H9 (cell line): ENCODE results near the gene SIPA1L2. TPM values are rescaled to one million over a fixed set of nuclear protein-coding genes. Genes with fewer than 3 reads are reported as not detected.

Experiments
- DNase-seq: peaks from one replicate; pipeline ENCODE4 v3.0.0-alpha.2; 2017
- H2AFZ ChIP-seq: one replicate; pipeline ENCODE4 v1.6.1; 2013; ENCODE audit warnings: mild to moderate bottlenecking, low read length, control low read depth, moderate library complexity
- H2AK5ac ChIP-seq: 2 replicates; pipeline ENCODE4 v1.6.1; 2013; ENCODE audit warnings: low read length, control low read depth, mixed read lengths; ENCODE audit not compliant: insufficient read length
- H2BK120ac ChIP-seq: one replicate; pipeline ENCODE4 v1.6.1; 2013; ENCODE audit warnings: low read depth, mild to moderate bottlenecking, low read length, control low read depth, inconsistent platforms; ENCODE audit not compliant: poor library complexity, severe bottlenecking
- H2BK12ac ChIP-seq: 2 replicates; pipeline ENCODE4 v1.6.1; 2013; ENCODE audit warnings: low read length, control low read depth, mixed read lengths, low read depth; ENCODE audit not compliant: insufficient read length
- H2BK15ac ChIP-seq: 2 replicates; pipeline ENCODE4 v1.6.1; 2013; ENCODE audit warnings: low read depth, low read length, control low read depth
- H2BK20ac ChIP-seq: one replicate; pipeline ENCODE4 v1.6.1; 2013; ENCODE audit warnings: low read depth, mild to moderate bottlenecking, low read length, control low read depth, inconsistent platforms; ENCODE audit not compliant: poor library complexity, severe bottlenecking
- H2BK5ac ChIP-seq: 2 replicates; pipeline ENCODE4 v1.6.1; 2013; ENCODE audit warnings: low read length, control low read depth, mixed read lengths; ENCODE audit not compliant: insufficient read length
- H3K14ac ChIP-seq: 2 replicates; pipeline ENCODE4 v1.6.1; 2013; ENCODE audit warnings: low read length, control low read depth; ENCODE audit not compliant: insufficient read depth
- H3K18ac ChIP-seq: 2 replicates; pipeline ENCODE4 v1.6.1; 2013; ENCODE audit warnings: low read depth, mild to moderate bottlenecking, mixed read lengths, low read length, control low read depth; ENCODE audit not compliant: insufficient read length
- H3K23ac ChIP-seq: 2 replicates; pipeline ENCODE4 v1.6.1; 2013; ENCODE audit warnings: low read length, control low read depth, mixed read lengths, low read depth; ENCODE audit not compliant: insufficient read length
- H3K23me2 ChIP-seq: 2 replicates; pipeline ENCODE4 v1.6.1; 2013; ENCODE audit warnings: low read depth, mild to moderate bottlenecking, mixed read lengths, low read length, control low read depth; ENCODE audit not compliant: insufficient read length, poor library complexity, severe bottlenecking
- H3K27ac ChIP-seq: 2 replicates; pipeline ENCODE4 v1.5.1; 2013; ENCODE audit warnings: low read length, control low read depth, mixed read lengths, low read depth; ENCODE audit not compliant: insufficient read length
- H3K27me3 ChIP-seq: 2 replicates; pipeline ENCODE4 v1.6.1; 2013; ENCODE audit warnings: low read length, control low read depth, inconsistent platforms; ENCODE audit not compliant: insufficient read depth
- H3K4ac ChIP-seq: 2 replicates; pipeline ENCODE4 v1.6.1; 2013; ENCODE audit warnings: low read depth, mild to moderate bottlenecking, control low read depth, inconsistent platforms, low read length, moderate library complexity
- H3K4me1 ChIP-seq: 2 replicates; pipeline ENCODE4 v1.6.1; 2013; ENCODE audit warnings: low read length, control low read depth, inconsistent platforms; ENCODE audit not compliant: insufficient read depth
- H3K4me2 ChIP-seq: 2 replicates; pipeline ENCODE4 v1.6.1; 2013; ENCODE audit warnings: low read length, control low read depth, mixed read lengths; ENCODE audit not compliant: insufficient read length, insufficient read depth
- H3K56ac ChIP-seq: 2 replicates; pipeline ENCODE4 v1.6.1; 2013; ENCODE audit warnings: low read depth, mild to moderate bottlenecking, mixed read lengths, low read length, control low read depth; ENCODE audit not compliant: insufficient read length
- H3K79me1 ChIP-seq: 2 replicates; pipeline ENCODE4 v1.6.1; 2013; ENCODE audit warnings: low read depth, mild to moderate bottlenecking, moderate library complexity, low read length, control low read depth, inconsistent platforms; ENCODE audit not compliant: insufficient read depth, poor library complexity, severe bottlenecking
- H3K79me2 ChIP-seq: 2 replicates; pipeline ENCODE4 v1.6.1; 2013; ENCODE audit warnings: low read length, control low read depth, inconsistent platforms; ENCODE audit not compliant: insufficient read depth
- H3K9ac ChIP-seq: 2 replicates; pipeline ENCODE4 v1.6.1; 2013; ENCODE audit warnings: low read length, control low read depth, mixed read lengths; ENCODE audit not compliant: insufficient read length; ENCODE audit errors: extremely low read depth
- H3K9me3 ChIP-seq: one replicate; pipeline ENCODE4 v1.6.1; 2013; ENCODE audit warnings: low read depth, low read length, inconsistent platforms; ENCODE audit not compliant: control insufficient read depth
- H3T11ph ChIP-seq: one replicate; pipeline ENCODE4 v1.6.1; 2013; ENCODE audit warnings: mild to moderate bottlenecking, low read length, control low read depth, inconsistent platforms
- H4K20me1 ChIP-seq: one replicate; pipeline ENCODE4 v1.6.1; 2013; ENCODE audit not compliant: control insufficient read depth, insufficient read length, insufficient read depth
- H4K5ac ChIP-seq: 2 replicates; pipeline ENCODE4 v1.6.1; 2013; ENCODE audit warnings: low read depth, mild to moderate bottlenecking, mixed read lengths, low read length, control low read depth; ENCODE audit not compliant: insufficient read length
- H4K8ac ChIP-seq: replicated peaks from 2 replicates; pipeline ENCODE4 v1.6.1; 2013; ENCODE audit warnings: low read length, control low read depth, mixed read lengths, low read depth; ENCODE audit not compliant: insufficient read length
- H4K91ac ChIP-seq: 2 replicates; pipeline ENCODE4 v1.6.1; 2013; ENCODE audit warnings: low read depth, mild to moderate bottlenecking, moderate library complexity, mixed read lengths, low read length, control low read depth; ENCODE audit not compliant: insufficient read length
- H3K27ac Mint-ChIP-seq, 3 experiments: 2 replicates in 2 of 3; 3 replicates in 1 of 3; pipeline ENCODE4 v1.8.0; 2020 to 2021; ENCODE audit warnings: mixed read lengths in 3 of 3, mild to moderate bottlenecking in 1 of 3, moderate library complexity in 1 of 3
- H3K27me3 Mint-ChIP-seq: 2 replicates; pipeline ENCODE4 v1.8.0; 2021; ENCODE audit warnings: low read depth, mild to moderate bottlenecking, moderate library complexity, mixed read lengths
- H3K36me3 Mint-ChIP-seq, 3 experiments: 2 replicates in 2 of 3; 3 replicates in 1 of 3; pipeline ENCODE4 v1.8.0; 2020 to 2021; ENCODE audit warnings: low read depth in 3 of 3, mixed read lengths in 3 of 3; ENCODE audit not compliant: insufficient read depth in 1 of 3
- H3K4me1 Mint-ChIP-seq, 2 experiments: 2 replicates each; pipeline ENCODE4 v1.8.0; 2020; ENCODE audit warnings: mixed read lengths in 2 of 2
- H3K4me3 Mint-ChIP-seq, 2 experiments: 2 replicates in 1 of 2; 3 replicates in 1 of 2; pipeline ENCODE4 v1.8.0; 2020 to 2021; ENCODE audit warnings: mild to moderate bottlenecking in 2 of 2, mixed read lengths in 2 of 2, moderate library complexity in 1 of 2
- H3K9me3 Mint-ChIP-seq, 2 experiments: 2 replicates in 1 of 2; 3 replicates in 1 of 2; pipeline ENCODE4 v1.8.0; 2020; ENCODE audit warnings: mild to moderate bottlenecking in 2 of 2, mixed read lengths in 2 of 2, moderate library complexity in 1 of 2
- WGBS: extraction: QIAGEN DNeasy Blood & Tissue Kit; methylation state at CpG from one replicate; pipeline ENCODE4 v1.1.7; 2013; ENCODE audit warnings: missing lambda C conversion rate, low lambda C conversion rate, mixed read lengths; ENCODE audit not compliant: insufficient read length; ENCODE audit errors: extremely low coverage; 5-methylcytosine and 5-hydroxymethylcytosine counted together
- total RNA-seq: library from RNA; stranded (reverse); gene quantifications from 2 replicates; pipeline ENCODE4 v1.2.1, GENCODE V29; 2021
- TF ChIP-seq, protein P1 (sequence below): fragments of 200-600 bp; sonication (generic); conservative IDR thresholded peaks from 3 replicates; pipeline ENCODE4 v1.8.0; 2021; ENCODE audit warnings: antibody characterized with exemption, mild to moderate bottlenecking

The SIPA1L2 gene
- total RNA-seq, 1 experiment from 2014 or later, result 5.2 TPM

DNA sequence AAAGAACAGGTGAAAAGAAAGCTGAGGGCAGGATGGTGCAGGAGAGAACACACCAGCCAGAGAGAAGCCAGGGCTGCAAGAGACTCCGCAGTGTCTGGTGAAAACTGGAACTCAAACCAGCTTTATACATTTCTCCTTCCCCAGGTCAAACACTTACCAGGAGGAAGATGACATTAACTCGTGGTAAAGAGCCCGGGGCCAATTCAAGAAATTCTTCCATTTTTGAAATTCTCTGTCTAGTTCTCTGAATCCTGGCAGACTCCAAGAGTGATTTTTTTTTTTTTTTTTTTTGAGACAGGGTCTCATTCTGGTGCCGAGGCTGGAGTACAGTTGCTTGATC lies 25.8 kb upstream of the SIPA1L2 start:
- TF ChIP-seq, protein P1, sequence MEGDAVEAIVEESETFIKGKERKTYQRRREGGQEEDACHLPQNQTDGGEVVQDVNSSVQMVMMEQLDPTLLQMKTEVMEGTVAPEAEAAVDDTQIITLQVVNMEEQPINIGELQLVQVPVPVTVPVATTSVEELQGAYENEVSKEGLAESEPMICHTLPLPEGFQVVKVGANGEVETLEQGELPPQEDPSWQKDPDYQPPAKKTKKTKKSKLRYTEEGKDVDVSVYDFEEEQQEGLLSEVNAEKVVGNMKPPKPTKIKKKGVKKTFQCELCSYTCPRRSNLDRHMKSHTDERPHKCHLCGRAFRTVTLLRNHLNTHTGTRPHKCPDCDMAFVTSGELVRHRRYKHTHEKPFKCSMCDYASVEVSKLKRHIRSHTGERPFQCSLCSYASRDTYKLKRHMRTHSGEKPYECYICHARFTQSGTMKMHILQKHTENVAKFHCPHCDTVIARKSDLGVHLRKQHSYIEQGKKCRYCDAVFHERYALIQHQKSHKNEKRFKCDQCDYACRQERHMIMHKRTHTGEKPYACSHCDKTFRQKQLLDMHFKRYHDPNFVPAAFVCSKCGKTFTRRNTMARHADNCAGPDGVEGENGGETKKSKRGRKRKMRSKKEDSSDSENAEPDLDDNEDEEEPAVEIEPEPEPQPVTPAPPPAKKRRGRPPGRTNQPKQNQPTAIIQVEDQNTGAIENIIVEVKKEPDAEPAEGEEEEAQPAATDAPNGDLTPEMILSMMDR, result no peak
- H3K27ac ChIP-seq, result no peak overlapping the region

More for the DNA sequence above, 25.8 kb upstream of the SIPA1L2 start:
- H3K56ac ChIP-seq, result no peak overlapping the region
- Mint-ChIP-seq H3K36me3 (no peaks in the 10 kb centered on the region), H3K4me3 (no peak overlapping the region), H3K9me3 (no peaks in the 10 kb centered on the region), H3K27me3 (peaks cover 4% of the 10 kb centered on the region), H3K27ac (no peak overlapping the region), H3K4me1 (peaks cover 5 to 9% of the 10 kb centered on the region in 2 experiments; a peak in 3 of 4 replicates)
- no peak for DNase-seq
- no peak overlapping the region for H3K23ac ChIP-seq
- H3K9ac ChIP-seq, result no peak overlapping the region
- no peak overlapping the region for H4K8ac ChIP-seq
- no peaks in the 10 kb centered on the region for H3K79me2 ChIP-seq
- H4K5ac ChIP-seq, result no peak overlapping the region
- no peak overlapping the region for H2BK120ac ChIP-seq
- no peaks in the 10 kb centered on the region for H4K20me1 ChIP-seq
- H3K23me2 ChIP-seq, result no peaks in the 10 kb centered on the region
- no peak overlapping the region for H3K14ac ChIP-seq
- H2BK12ac ChIP-seq, result no peak overlapping the region
- H2BK20ac ChIP-seq, result no peak overlapping the region
- H2BK5ac ChIP-seq, result no peak overlapping the region
- no peak overlapping the region for H2AFZ ChIP-seq
- H3K9me3 ChIP-seq, result no peaks in the 10 kb centered on the region
- H3K79me1 ChIP-seq, result no peaks in the 10 kb centered on the region
- no peak overlapping the region for H3T11ph ChIP-seq
- no CpG with 5 or more reads among the region's 4 CpGs for WGBS
- H3K27me3 ChIP-seq, result no peaks in the 10 kb centered on the region
- H3K4me1 ChIP-seq, result no peaks in the 10 kb centered on the region; the same call in 1 of the 2 replicates
- H3K18ac ChIP-seq, result no peak overlapping the region
- H4K91ac ChIP-seq, result no peak overlapping the region
- no peak overlapping the region for H2BK15ac ChIP-seq
- H3K4ac ChIP-seq, result no peak overlapping the region
- H3K4me2 ChIP-seq, result no peak overlapping the region
- H2AK5ac ChIP-seq, result no peak overlapping the region
